T follicular helper cell (primary cell): ENCODE results near the gene ATG13.
"Not testable (repeated sequence)": the region's sequence is repeated elsewhere in the genome, so short reads cannot be mapped to it uniquely, and the experiment has no call there.

Experiments
- DNase-seq: peaks from one replicate; pipeline ENCODE4 v3.0.0-alpha.2; 2020; ENCODE audit warnings: low read depth

Gene ATG13

GRCh38 chr11:46643531-46643930 is 26.2 kb downstream of the ATG13 start:
- DNase-seq, result no peak

- no peak for DNase-seq
Measured at GRCh38 chr11:46643986-46644385, 26.6 kb downstream of the ATG13 start.

GRCh38 chr11:46649180-46649738 is 31.9 kb downstream of the ATG13 start:
- no peak for DNase-seq

- no peak for DNase-seq
Measured at GRCh38 chr11:46655631-46656030, 38.3 kb downstream of the ATG13 start.

- DNase-seq, result no peak
Measured at GRCh38 chr11:46657186-46657585, 39.8 kb downstream of the ATG13 start.

- no peak for DNase-seq
Measured at GRCh38 chr11:46658259-46658658, 40.9 kb downstream of the ATG13 start.

GRCh38 chr11:46659908-46660307 is 42.6 kb downstream of the ATG13 start:
- DNase-seq, result no peak

GRCh38 chr11:46661836-46662235 is 44.5 kb downstream of the ATG13 start:
- no peak for DNase-seq

GRCh38 chr11:46662366-46662765 is 45.0 kb downstream of the ATG13 start:
- no peak for DNase-seq

- DNase-seq, result no peak
Measured at GRCh38 chr11:46663277-46663940, 46.1 kb downstream of the ATG13 start.

- no peak for DNase-seq
Measured at GRCh38 chr11:46664612-46665011, 47.3 kb downstream of the ATG13 start.

- DNase-seq, result no peak
Measured at GRCh38 chr11:46665356-46665755, 48.0 kb downstream of the ATG13 start.

- no peak for DNase-seq
Measured at GRCh38 chr11:46666516-46666915, 49.2 kb downstream of the ATG13 start.

- no peak for DNase-seq
Measured at GRCh38 chr11:46667043-46667481, 49.7 kb downstream of the ATG13 start.

GRCh38 chr11:46668480-46669085 is 51.2 kb downstream of the ATG13 start:
- DNase-seq, result no peak

- no peak for DNase-seq
Measured at GRCh38 chr11:46669711-46670139, 52.4 kb downstream of the ATG13 start.

GRCh38 chr11:46670521-46670920 is 53.2 kb downstream of the ATG13 start:
- DNase-seq, result not testable (repeated sequence)

GRCh38 chr11:46671958-46672315 is 54.6 kb downstream of the ATG13 start:
- DNase-seq, result no peak

GRCh38 chr11:46672381-46672839 is 55.1 kb downstream of the ATG13 start:
- DNase-seq, result no peak

GRCh38 chr11:46673713-46674462 is 56.5 kb downstream of the ATG13 start:
- no peak for DNase-seq

GRCh38 chr11:46674463-46675287 is 57.3 kb downstream of the ATG13 start:
- no peak for DNase-seq
